ENCODE data around the gene MRO.
"Not testable (repeated sequence)": the region's sequence is repeated elsewhere in the genome, so short reads cannot be mapped to it uniquely, and the experiment has no call there.

MRO gene

DNA sequence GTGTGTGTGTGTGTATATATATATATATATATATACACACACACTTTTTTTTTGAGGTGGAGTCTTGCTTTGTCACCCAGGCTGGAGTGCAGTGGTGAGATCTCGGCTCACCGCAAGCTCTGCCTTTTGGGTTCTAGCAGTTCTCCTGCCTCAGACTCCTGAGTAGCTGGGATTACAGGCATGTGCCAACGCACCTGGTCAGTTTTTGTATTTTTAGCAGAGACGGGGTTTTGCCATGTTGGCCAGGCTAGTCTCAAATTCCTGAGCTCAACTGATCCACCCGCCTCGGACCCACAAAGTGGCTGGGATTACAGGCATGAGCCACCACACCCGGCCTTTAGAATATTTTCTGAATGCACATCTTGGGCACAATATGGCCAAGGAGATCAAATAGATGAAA is 13.7 kb upstream of the MRO start:
- not testable (repeated sequence) for DNase-seq

GRCh38 chr18:50832754-50833153 is 12.9 kb upstream of the MRO start:
- DNase-seq: no peak

- DNase-seq: no peak
These were observed 10.7 kb upstream of the MRO start for GRCh38 chr18:50830544-50830943.

DNA sequence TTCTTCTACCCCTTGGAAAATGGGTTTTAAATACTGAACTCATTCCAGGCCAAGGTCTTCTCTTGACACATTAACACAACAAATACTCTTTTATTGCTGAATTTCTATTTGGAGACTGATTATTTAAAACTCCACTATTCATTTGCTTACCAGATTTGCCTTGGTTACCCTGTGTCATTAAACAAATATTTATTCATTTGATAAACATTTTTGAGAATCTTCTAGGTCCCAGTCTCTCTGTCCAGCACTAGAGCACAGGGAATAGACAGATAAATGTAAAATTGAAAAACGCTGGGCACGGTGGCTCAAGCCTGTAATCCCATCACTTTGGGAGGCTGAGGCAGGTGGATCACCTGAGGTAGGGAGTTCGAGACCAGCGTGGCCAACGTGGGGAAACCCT is 9.8 kb upstream of the MRO start:
- no peak for DNase-seq

GRCh38 chr18:50826027-50826426 is 6.2 kb upstream of the MRO start:
- DNase-seq: no peak

- no peak for DNase-seq
These were observed 5.8 kb upstream of the MRO start for GRCh38 chr18:50825621-50826020.

GRCh38 chr18:50822756-50823155 is 2.9 kb upstream of the MRO start:
- no peak for DNase-seq

- no peak for DNase-seq
These were observed 1.2 kb upstream of the MRO start for GRCh38 chr18:50820901-50821520.

GRCh38 chr18:50819027-50819727 is 639 bp downstream of the MRO start:
- peak; percentile 14 for DNase-seq

DNA sequence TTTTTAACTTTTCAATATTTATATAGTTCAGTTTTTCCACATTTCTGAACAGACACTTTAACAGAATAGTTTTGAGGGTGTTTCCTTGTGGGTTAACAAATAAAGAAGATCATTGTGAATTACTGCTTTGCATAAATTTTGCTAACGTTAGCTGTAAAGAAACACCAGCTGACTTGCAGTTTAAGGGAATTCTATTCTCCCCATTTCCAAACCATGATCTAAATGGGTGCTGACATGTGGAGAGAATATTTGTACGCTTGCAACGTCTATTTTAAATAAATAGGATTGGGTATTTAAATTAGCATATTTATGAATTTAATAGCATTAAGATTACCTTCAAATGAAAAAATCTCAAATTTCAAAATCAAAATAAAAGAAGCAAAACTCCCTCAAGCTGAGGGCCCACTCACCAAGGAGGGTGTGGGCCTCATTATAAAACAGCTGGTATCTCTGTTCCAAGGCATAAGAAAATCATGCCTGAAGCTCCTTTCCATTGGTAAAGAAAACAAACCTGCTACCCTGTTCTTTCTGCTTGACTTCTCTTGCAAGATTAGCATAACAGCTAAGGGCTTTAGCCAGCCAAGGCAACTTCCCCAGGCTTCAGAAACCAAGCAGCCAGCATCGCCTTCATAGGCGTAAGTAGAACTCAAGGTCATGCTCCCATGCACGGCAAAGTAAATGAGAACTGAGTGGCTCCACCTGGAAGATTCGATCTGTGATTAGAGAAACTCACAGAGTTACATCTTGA is 3.2 kb downstream of the MRO start:
- no peak for DNase-seq

- no peak for DNase-seq
These were observed 5.4 kb downstream of the MRO start for GRCh38 chr18:50814395-50814794.

- DNase-seq: no peak
These were observed 6.5 kb downstream of the MRO start for GRCh38 chr18:50813353-50813752.

GRCh38 chr18:50812834-50813233 is 7.0 kb downstream of the MRO start:
- no peak for DNase-seq

DNA sequence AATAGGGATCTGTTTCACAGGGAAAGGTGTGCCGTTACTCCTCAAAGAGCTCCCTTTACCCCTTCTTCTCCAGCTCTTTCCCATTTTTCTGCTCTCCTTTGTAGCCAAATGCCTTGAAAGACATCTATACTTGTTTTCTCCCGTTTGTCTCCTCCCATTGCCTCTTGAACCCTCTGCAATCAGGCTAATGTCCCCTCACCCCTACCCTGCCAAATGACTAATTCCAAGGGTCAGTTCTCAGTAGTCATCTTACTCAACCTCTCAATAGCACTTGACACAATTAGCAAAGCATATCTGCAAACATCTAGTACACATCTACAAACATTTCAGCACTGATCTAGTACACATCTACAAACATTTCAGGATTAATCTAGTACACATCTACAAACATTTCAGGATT is 12.6 kb downstream of the MRO start:
- no peak for DNase-seq

GRCh38 chr18:50806208-50806616 is 13.6 kb downstream of the MRO start:
- DNase-seq: no peak

DNA sequence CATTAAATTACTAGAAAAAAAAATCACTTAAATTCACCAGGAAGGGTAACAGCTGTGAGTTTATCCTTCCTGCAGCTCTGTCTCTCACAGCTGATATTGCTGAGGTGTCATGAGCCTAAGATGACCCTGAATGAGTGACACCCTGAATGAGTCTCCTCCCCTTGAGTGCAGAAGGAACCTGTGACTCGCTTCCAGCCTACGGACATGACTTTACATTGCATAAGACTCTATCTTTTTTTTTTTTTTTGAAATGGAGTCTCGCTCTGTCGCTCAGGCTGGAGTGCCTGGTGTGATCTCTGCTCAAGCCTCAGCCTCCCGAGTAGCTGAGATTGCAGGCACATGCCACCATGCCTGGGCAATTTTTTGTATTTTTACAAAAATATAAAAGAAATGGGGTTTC is 14.1 kb downstream of the MRO start:
- DNase-seq: no peak

DNA sequence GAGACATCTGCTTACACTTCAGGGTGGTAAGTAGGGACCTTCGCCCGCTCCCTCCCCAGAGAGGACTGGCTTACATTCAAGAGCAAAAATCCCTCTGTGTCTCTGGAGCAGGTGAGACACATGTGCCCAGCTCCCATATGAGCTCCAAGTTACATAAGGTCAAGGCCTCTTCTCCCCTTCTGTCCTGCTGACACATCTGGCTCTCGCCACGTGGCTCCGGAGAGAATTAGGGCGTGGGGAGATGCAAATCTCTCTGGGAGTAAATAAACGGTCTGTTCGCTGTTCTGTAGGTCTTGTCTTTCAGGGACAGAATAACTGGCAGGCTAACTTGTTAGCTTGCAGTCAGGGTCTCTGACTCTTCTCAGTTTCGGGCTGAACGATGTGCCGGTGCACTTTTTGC is 16.2 kb downstream of the MRO start:
- DNase-seq: no peak

- no peak for DNase-seq
These were observed 17.7 kb downstream of the MRO start for GRCh38 chr18:50802141-50802540.

GRCh38 chr18:50797142-50797541 is 22.7 kb downstream of the MRO start:
- DNase-seq: no peak

GRCh38 chr18:50796495-50796894 is 23.3 kb downstream of the MRO start:
- DNase-seq: no peak

DNA sequence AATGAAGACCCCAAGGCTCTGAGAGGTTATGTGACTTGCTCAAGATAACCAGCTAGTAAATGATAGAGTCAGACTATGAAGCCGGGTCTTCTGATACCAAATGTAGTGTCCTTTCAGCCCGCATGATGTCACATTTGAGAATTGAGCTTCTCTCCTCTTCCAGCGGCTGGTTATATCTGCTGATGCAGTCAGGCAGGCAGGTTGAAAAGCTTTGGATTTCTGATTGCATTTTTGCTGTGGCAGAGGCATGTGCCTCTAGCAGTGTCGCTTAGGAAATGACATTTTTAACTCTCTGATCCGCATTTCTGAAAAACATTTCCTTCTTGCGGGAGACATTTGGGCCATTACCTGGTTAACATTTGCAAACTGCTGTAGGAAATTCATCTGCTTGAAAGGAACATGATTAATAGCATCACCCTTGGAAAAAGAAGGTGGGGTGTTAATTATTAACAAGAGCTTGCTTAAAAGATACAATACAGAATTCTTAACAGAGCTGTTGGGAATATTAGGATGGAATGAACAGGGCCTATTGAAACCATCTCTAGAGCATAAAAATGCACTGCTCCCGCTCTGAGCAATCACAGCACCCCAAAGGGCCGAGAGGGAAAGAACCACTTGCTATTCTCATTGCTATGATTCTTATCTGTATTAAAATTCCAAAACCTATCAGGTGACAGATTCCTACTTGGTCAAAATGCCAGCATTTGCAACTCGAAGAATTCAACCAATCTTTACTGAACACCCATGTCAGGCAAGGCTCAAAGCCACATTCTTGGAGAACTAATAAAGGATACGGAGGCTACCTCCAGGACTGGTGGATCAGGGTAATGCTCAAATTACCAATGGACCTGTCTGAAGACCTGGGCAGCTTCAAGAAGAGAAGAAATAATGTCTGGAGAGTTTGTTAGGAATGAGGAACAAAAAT is 25.9 kb downstream of the MRO start:
- DNase-seq: no peak

- no peak for DNase-seq
These were observed 26.9 kb downstream of the MRO start for GRCh38 chr18:50792885-50793284.

All from EL (cell line).